Activated naive CD4-positive, alpha-beta T cell treated with anti-CD3 and anti-CD28 coated beads, Interleukin-2, amount 50 U/mL, for 24 hours (primary cell): Measurements from ENCODE around the gene CAMK4.
A peak's percentile ranks its signal among the peaks of the same experiment; 100 is the strongest.
"Not testable (repeated sequence)": the region's sequence is repeated elsewhere in the genome, so short reads cannot be mapped to it uniquely, and the experiment has no call there.

Source experiments
- H3K27ac Mint-ChIP-seq: one replicate; pipeline ENCODE4 v1.8.0; 2021; ENCODE audit warnings: mild to moderate bottlenecking, mixed read lengths
- H3K27me3 Mint-ChIP-seq: one replicate; pipeline ENCODE4 v1.8.0; 2021; ENCODE audit warnings: mixed read lengths
- H3K36me3 Mint-ChIP-seq: one replicate; pipeline ENCODE4 v1.8.0; 2021; ENCODE audit warnings: mixed read lengths
- H3K4me1 Mint-ChIP-seq: one replicate; pipeline ENCODE4 v1.8.0; 2021; ENCODE audit warnings: mixed read lengths
- H3K4me3 Mint-ChIP-seq: one replicate; pipeline ENCODE4 v1.8.0; 2021; ENCODE audit warnings: mild to moderate bottlenecking, mixed read lengths
- H3K9me3 Mint-ChIP-seq: one replicate; pipeline ENCODE4 v1.8.0; 2021; ENCODE audit warnings: mixed read lengths

CAMK4 gene

GRCh38 chr5:111262815-111263214 is 38.6 kb downstream of the CAMK4 start:
- H3K4me3 Mint-ChIP-seq: peak overlapping the region; percentile 59
- peaks cover 23% of the 10 kb centered on the region for H3K36me3 Mint-ChIP-seq
- no peaks in the 10 kb centered on the region for H3K27me3 Mint-ChIP-seq
- H3K27ac Mint-ChIP-seq: peak overlapping the region; percentile 87
- peaks cover 9% of the 10 kb centered on the region for H3K4me1 Mint-ChIP-seq
- peaks cover 4% of the 10 kb centered on the region for H3K9me3 Mint-ChIP-seq

GRCh38 chr5:111266491-111266890 is 42.3 kb downstream of the CAMK4 start:
- Mint-ChIP-seq H3K9me3 (peaks cover 18% of the 10 kb centered on the region), H3K4me3 (peak overlapping the region; percentile 5), H3K36me3 (peaks cover 37% of the 10 kb centered on the region), H3K4me1 (peaks cover 39% of the 10 kb centered on the region), H3K27me3 (no peaks in the 10 kb centered on the region), H3K27ac (peak overlapping the region; percentile 85)

- peak overlapping the region; percentile 71 for H3K27ac Mint-ChIP-seq
- peaks cover 14% of the 10 kb centered on the region for H3K9me3 Mint-ChIP-seq
- no peaks in the 10 kb centered on the region for H3K27me3 Mint-ChIP-seq
- peaks cover 55% of the 10 kb centered on the region for H3K4me1 Mint-ChIP-seq
- no peak overlapping the region for H3K4me3 Mint-ChIP-seq
- H3K36me3 Mint-ChIP-seq: peaks cover 38% of the 10 kb centered on the region
These were observed 44.1 kb downstream of the CAMK4 start for GRCh38 chr5:111268300-111268699.

- Mint-ChIP-seq H3K27ac (peak overlapping the region; percentile 57), H3K4me3 (no peak overlapping the region), H3K4me1 (peaks cover 83% of the 10 kb centered on the region), H3K36me3 (peaks cover 29% of the 10 kb centered on the region), H3K27me3 (no peaks in the 10 kb centered on the region), H3K9me3 (peaks cover 14% of the 10 kb centered on the region)
These were observed 47.7 kb downstream of the CAMK4 start for GRCh38 chr5:111271885-111272284.

- Mint-ChIP-seq H3K4me3 (peak overlapping the region; percentile 5), H3K36me3 (peaks cover 5% of the 10 kb centered on the region), H3K4me1 (peaks cover 80% of the 10 kb centered on the region), H3K27ac (peak overlapping the region; percentile 86), H3K27me3 (no peaks in the 10 kb centered on the region), H3K9me3 (no peaks in the 10 kb centered on the region)
These were observed 52.9 kb downstream of the CAMK4 start for GRCh38 chr5:111277061-111277460.

GRCh38 chr5:111278858-111279504 is 54.8 kb downstream of the CAMK4 start:
- Mint-ChIP-seq H3K27ac (peak overlapping the region; percentile 86), H3K4me3 (peak overlapping the region; percentile 53)

GRCh38 chr5:111280282-111280951 is 56.2 kb downstream of the CAMK4 start:
- peaks cover under 1% of the 10 kb centered on the region for H3K36me3 Mint-ChIP-seq
- no peak overlapping the region for H3K27ac Mint-ChIP-seq
- no peak overlapping the region for H3K4me3 Mint-ChIP-seq
- H3K9me3 Mint-ChIP-seq: no peaks in the 10 kb centered on the region
- peaks cover 88% of the 10 kb centered on the region for H3K4me1 Mint-ChIP-seq
- no peaks in the 10 kb centered on the region for H3K27me3 Mint-ChIP-seq

More at GRCh38 chr5:111278858-111279504, 54.8 kb downstream of the CAMK4 start:
- H3K36me3 Mint-ChIP-seq: peaks cover 4% of the 10 kb centered on the region
- H3K4me1 Mint-ChIP-seq: peaks cover 86% of the 10 kb centered on the region
- no peaks in the 10 kb centered on the region for H3K9me3 Mint-ChIP-seq
- no peaks in the 10 kb centered on the region for H3K27me3 Mint-ChIP-seq

GRCh38 chr5:111282798-111283197 is 58.6 kb downstream of the CAMK4 start:
- Mint-ChIP-seq H3K36me3 (peaks cover 3% of the 10 kb centered on the region), H3K4me1 (peaks cover 86% of the 10 kb centered on the region)

GRCh38 chr5:111284825-111285224 is 60.6 kb downstream of the CAMK4 start:
- Mint-ChIP-seq H3K4me1 (peaks cover 85% of the 10 kb centered on the region), H3K27ac (no peak overlapping the region), H3K27me3 (no peaks in the 10 kb centered on the region), H3K36me3 (peaks cover 9% of the 10 kb centered on the region), H3K9me3 (no peaks in the 10 kb centered on the region), H3K4me3 (no peak overlapping the region)

More at GRCh38 chr5:111282798-111283197, 58.6 kb downstream of the CAMK4 start:
- H3K27ac Mint-ChIP-seq: no peak overlapping the region
- no peak overlapping the region for H3K4me3 Mint-ChIP-seq
- H3K27me3 Mint-ChIP-seq: no peaks in the 10 kb centered on the region
- H3K9me3 Mint-ChIP-seq: no peaks in the 10 kb centered on the region

- no peak overlapping the region for H3K27ac Mint-ChIP-seq
- no peaks in the 10 kb centered on the region for H3K27me3 Mint-ChIP-seq
- peaks cover 55% of the 10 kb centered on the region for H3K4me1 Mint-ChIP-seq
- peaks cover 10% of the 10 kb centered on the region for H3K36me3 Mint-ChIP-seq
- no peak overlapping the region for H3K4me3 Mint-ChIP-seq
- H3K9me3 Mint-ChIP-seq: no peaks in the 10 kb centered on the region
These were observed 70.4 kb downstream of the CAMK4 start for GRCh38 chr5:111294551-111294950.

GRCh38 chr5:111295649-111296048 is 71.5 kb downstream of the CAMK4 start:
- Mint-ChIP-seq H3K27ac (no peak overlapping the region), H3K36me3 (peaks cover 17% of the 10 kb centered on the region), H3K27me3 (no peaks in the 10 kb centered on the region), H3K9me3 (no peaks in the 10 kb centered on the region), H3K4me3 (no peak overlapping the region), H3K4me1 (peaks cover 50% of the 10 kb centered on the region)

- Mint-ChIP-seq H3K4me1 (peaks cover 44% of the 10 kb centered on the region), H3K4me3 (no peak overlapping the region), H3K36me3 (peaks cover 17% of the 10 kb centered on the region), H3K27me3 (no peaks in the 10 kb centered on the region), H3K9me3 (no peaks in the 10 kb centered on the region), H3K27ac (no peak overlapping the region)
These were observed 72.4 kb downstream of the CAMK4 start for GRCh38 chr5:111296570-111296969.

- no peaks in the 10 kb centered on the region for H3K9me3 Mint-ChIP-seq
- no peak overlapping the region for H3K4me3 Mint-ChIP-seq
- peaks cover 17% of the 10 kb centered on the region for H3K36me3 Mint-ChIP-seq
- no peak overlapping the region for H3K27ac Mint-ChIP-seq
- H3K27me3 Mint-ChIP-seq: no peaks in the 10 kb centered on the region
- H3K4me1 Mint-ChIP-seq: peaks cover 39% of the 10 kb centered on the region
These were observed 74.9 kb downstream of the CAMK4 start for GRCh38 chr5:111299067-111299481.

GRCh38 chr5:111299831-111300432 is 75.7 kb downstream of the CAMK4 start:
- H3K9me3 Mint-ChIP-seq: no peaks in the 10 kb centered on the region
- peak overlapping the region; percentile 95 for H3K27ac Mint-ChIP-seq
- H3K36me3 Mint-ChIP-seq: peaks cover 17% of the 10 kb centered on the region
- H3K4me3 Mint-ChIP-seq: peak overlapping the region; percentile 64
- no peaks in the 10 kb centered on the region for H3K27me3 Mint-ChIP-seq
- peaks cover 38% of the 10 kb centered on the region for H3K4me1 Mint-ChIP-seq

- H3K27ac Mint-ChIP-seq: no peak overlapping the region
- H3K36me3 Mint-ChIP-seq: peaks cover 17% of the 10 kb centered on the region
- H3K27me3 Mint-ChIP-seq: no peaks in the 10 kb centered on the region
- H3K4me1 Mint-ChIP-seq: peaks cover 27% of the 10 kb centered on the region
- no peak overlapping the region for H3K4me3 Mint-ChIP-seq
- H3K9me3 Mint-ChIP-seq: no peaks in the 10 kb centered on the region
These were observed 77.1 kb downstream of the CAMK4 start for GRCh38 chr5:111301264-111301663.

GRCh38 chr5:111302043-111302442 is 77.9 kb downstream of the CAMK4 start:
- not testable (repeated sequence) for H3K4me3 Mint-ChIP-seq, H3K9me3 Mint-ChIP-seq, H3K27ac Mint-ChIP-seq, H3K27me3 Mint-ChIP-seq
- Mint-ChIP-seq H3K36me3 (peaks cover 17% of the 10 kb centered on the region), H3K4me1 (peaks cover 25% of the 10 kb centered on the region)
